HFFc6 (cell line): ENCODE measurements around the gene MYH4. TPM values are rescaled to one million over a fixed set of nuclear protein-coding genes. Genes with fewer than 3 reads are reported as not detected.

ENCODE experiments used
- DNase-seq: peaks from one replicate; pipeline ENCODE4 v3.0.0-alpha.2; 2018
- H3K27ac Mint-ChIP-seq: 2 replicates; pipeline ENCODE4 v1.8.0; 2020; ENCODE audit warnings: mild to moderate bottlenecking, mixed read lengths
- H3K27me3 Mint-ChIP-seq: 2 replicates; pipeline ENCODE4 v1.8.0; 2021; ENCODE audit warnings: mild to moderate bottlenecking, moderate library complexity, mixed read lengths; ENCODE audit not compliant: insufficient read depth
- H3K36me3 Mint-ChIP-seq: 2 replicates; pipeline ENCODE4 v1.8.0; 2021; ENCODE audit warnings: low read depth, mixed read lengths
- H3K4me1 Mint-ChIP-seq: 2 replicates; pipeline ENCODE4 v1.8.0; 2020; ENCODE audit warnings: low read depth, mixed read lengths
- H3K4me3 Mint-ChIP-seq: 2 replicates; pipeline ENCODE4 v1.8.0; 2020; ENCODE audit warnings: mild to moderate bottlenecking, moderate library complexity, mixed read lengths
- H3K9me3 Mint-ChIP-seq: 2 replicates; pipeline ENCODE4 v1.8.0; 2020; ENCODE audit warnings: mild to moderate bottlenecking, mixed read lengths
- CTCF ChIP-seq: fragments of 200-600 bp; sonication (generic); IDR thresholded peaks from 2 replicates; pipeline ENCODE4 v1.5.0; 2021; ENCODE audit warnings: antibody characterized with exemption, mild to moderate bottlenecking
- total RNA-seq, 6 experiments: library from RNA; stranded (reverse); fragmentation: NEBNext Ultra II Directional; extraction: Animal tissue kit (Norgen Biotek cat#: 25700); gene quantifications; 2 replicates in 1 of 6; 3 replicates in 5 of 6; pipeline ENCODE4 v1.2.3, GENCODE V29; 2021

MYH4 gene
- total RNA-seq, 6 experiments from 2014 or later = not detected

DNA sequence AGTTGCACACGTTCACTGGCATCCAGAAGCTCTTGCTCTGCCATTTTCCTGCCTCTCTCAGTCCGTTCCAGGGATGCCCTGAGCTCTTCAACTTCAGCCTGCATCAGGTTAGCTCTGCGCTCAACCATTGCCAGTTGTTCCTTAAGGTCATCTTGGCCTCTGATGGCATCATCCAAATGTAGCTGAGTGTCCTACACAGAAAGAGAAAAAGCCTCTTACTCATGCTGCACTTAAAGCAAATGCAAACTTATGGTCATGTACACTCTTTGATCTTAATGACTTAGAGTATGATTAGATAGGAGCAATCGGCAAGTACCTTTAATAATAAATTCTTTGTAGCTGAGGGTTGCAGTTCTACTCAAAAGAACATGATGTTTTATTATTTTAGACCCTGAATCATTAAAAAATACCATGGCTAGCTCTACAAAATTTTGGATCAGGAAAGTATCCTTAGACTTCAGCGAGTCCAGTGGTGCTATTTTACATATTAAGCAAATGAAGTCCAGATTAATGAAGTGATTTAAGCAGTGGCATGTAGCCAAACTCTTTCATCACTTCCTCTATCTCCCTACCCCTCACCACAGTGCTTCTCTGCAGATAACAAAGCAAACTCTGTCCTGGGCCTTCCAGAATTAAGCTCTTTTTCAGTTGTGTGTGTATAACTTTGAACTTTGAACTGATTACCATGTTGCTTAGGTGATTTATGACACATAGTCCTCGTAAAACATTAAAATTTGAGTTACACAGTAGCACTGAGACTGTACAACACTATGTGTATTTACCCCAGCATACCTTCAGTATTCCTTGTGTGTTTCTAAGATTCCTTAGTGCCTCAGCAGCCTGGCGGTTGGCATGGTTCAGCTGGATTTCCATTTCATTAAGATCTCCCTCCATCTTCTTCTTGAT is 22.1 kb downstream of the MYH4 start:
- TF ChIP-seq CTCF = no peak
- Mint-ChIP-seq H3K27ac (no peak overlapping the region), H3K36me3 (peaks cover 5% of the 10 kb centered on the region; the same call in 1 of the 2 replicates), H3K9me3 (peaks cover 22% of the 10 kb centered on the region), H3K4me3 (no peak overlapping the region), H3K27me3 (no peaks in the 10 kb centered on the region; the same call in 1 of the 2 replicates), H3K4me1 (no peaks in the 10 kb centered on the region)
- DNase-seq = no peak

DNA sequence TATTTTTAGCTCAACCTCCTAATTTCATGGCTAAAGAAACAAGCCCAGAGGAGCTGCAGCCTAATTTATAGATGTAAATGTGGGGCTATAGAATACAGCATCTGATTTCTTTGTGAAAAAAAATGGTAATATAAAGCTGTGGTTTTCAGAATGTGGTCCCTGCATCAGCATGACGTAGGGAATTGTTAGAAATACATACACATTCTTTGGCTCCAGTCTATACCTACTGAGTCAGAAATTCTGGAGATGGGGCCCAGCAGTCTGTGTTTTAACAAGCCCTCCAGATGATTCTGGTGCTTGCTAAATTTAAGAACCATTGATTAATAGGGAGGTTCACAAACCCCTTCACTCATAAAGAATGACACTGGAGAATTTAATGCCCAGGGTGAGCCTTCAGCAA is 29.5 kb downstream of the MYH4 start:
- Mint-ChIP-seq H3K36me3 (no peaks in the 10 kb centered on the region), H3K27ac (no peak overlapping the region), H3K27me3 (no peaks in the 10 kb centered on the region; the same call in 1 of the 2 replicates), H3K9me3 (peaks cover 21% of the 10 kb centered on the region), H3K4me1 (no peaks in the 10 kb centered on the region), H3K4me3 (no peak overlapping the region)
- no peak for TF ChIP-seq CTCF
- no peak for DNase-seq

- no peak for DNase-seq
These were observed 34.3 kb downstream of the MYH4 start for GRCh38 chr17:10435096-10435495.

DNA sequence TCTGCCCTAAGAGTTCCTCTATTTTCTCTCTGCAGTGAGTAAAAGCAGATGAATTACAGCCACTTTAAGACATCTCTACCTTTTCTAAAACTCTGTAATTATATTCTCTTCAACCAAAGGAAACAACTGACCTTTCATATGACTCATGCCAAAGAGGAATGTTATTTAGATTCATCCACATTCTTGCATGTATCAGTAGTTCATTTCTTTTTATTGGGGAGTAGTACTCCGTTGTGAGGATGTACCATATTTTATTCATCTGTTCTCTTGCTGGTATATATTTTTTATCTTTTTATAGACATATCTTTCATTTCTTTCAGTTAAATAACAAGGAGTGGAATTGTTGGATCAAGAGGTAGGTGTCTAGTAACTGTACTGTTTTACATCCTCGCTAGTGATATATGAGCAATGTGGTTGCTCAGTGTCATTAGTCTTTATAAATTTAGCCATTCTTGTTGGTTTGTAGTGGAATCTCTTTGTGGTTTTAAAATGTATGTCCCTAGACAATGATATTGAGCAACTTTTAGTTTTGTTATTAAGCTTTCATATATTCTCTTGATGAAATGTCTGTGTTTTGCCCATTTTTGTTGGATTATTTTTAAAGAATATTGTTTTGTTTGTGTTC is 39.8 kb downstream of the MYH4 start:
- H3K9me3 Mint-ChIP-seq = peaks cover 7% of the 10 kb centered on the region; the same call in 1 of the 2 replicates
- no peak overlapping the region for H3K27ac Mint-ChIP-seq
- no peak overlapping the region for H3K4me3 Mint-ChIP-seq
- no peaks in the 10 kb centered on the region; the same call in 1 of the 2 replicates for H3K27me3 Mint-ChIP-seq
- peak; percentile 25 for DNase-seq
- no peaks in the 10 kb centered on the region for H3K36me3 Mint-ChIP-seq
- H3K4me1 Mint-ChIP-seq = no peaks in the 10 kb centered on the region; the same call in 1 of the 2 replicates
- no peak for TF ChIP-seq CTCF

More at GRCh38 chr17:10435096-10435495, 34.3 kb downstream of the MYH4 start:
- Mint-ChIP-seq H3K27ac (no peak overlapping the region), H3K9me3 (peaks cover 22% of the 10 kb centered on the region; the same call in 1 of the 2 replicates), H3K36me3 (no peaks in the 10 kb centered on the region), H3K4me1 (no peaks in the 10 kb centered on the region), H3K27me3 (no peaks in the 10 kb centered on the region; the same call in 1 of the 2 replicates), H3K4me3 (no peak overlapping the region)
- no peak for TF ChIP-seq CTCF

GRCh38 chr17:10428781-10429180 is 40.6 kb downstream of the MYH4 start:
- Mint-ChIP-seq H3K4me1 (no peaks in the 10 kb centered on the region; the same call in 1 of the 2 replicates), H3K9me3 (peaks cover 3% of the 10 kb centered on the region; the same call in 1 of the 2 replicates), H3K36me3 (no peaks in the 10 kb centered on the region), H3K27ac (no peak overlapping the region), H3K27me3 (no peaks in the 10 kb centered on the region), H3K4me3 (no peak overlapping the region)
- no peak for TF ChIP-seq CTCF
- DNase-seq = no peak
